ENCODE measurements around the gene PDLIM5.
A peak's percentile ranks its signal among the peaks of the same experiment; 100 is the strongest.

PDLIM5 gene

GRCh38 chr4:94428884-94429283 lies 22.9 kb upstream of the PDLIM5 start:
- DNase-seq, result no peak

GRCh38 chr4:94430406-94430805 lies 21.3 kb upstream of the PDLIM5 start:
- DNase-seq, result no peak

GRCh38 chr4:94431388-94431787 lies 20.4 kb upstream of the PDLIM5 start:
- no peak for DNase-seq

GRCh38 chr4:94434505-94434904 lies 17.2 kb upstream of the PDLIM5 start:
- DNase-seq, result no peak

GRCh38 chr4:94435874-94436273 lies 15.9 kb upstream of the PDLIM5 start:
- no peak for DNase-seq

GRCh38 chr4:94436512-94436911 lies 15.2 kb upstream of the PDLIM5 start:
- DNase-seq, result no peak

- DNase-seq, result no peak
Measured at GRCh38 chr4:94439606-94440005, 12.1 kb upstream of the PDLIM5 start.

- no peak for DNase-seq
Measured at GRCh38 chr4:94441838-94442237, 9.9 kb upstream of the PDLIM5 start.

GRCh38 chr4:94442251-94442650 lies 9.5 kb upstream of the PDLIM5 start:
- no peak for DNase-seq

GRCh38 chr4:94446386-94446785 lies 5.4 kb upstream of the PDLIM5 start:
- DNase-seq, result no peak

- no peak for DNase-seq
Measured at GRCh38 chr4:94447754-94448411, 3.9 kb upstream of the PDLIM5 start.

- DNase-seq, result no peak
Measured at GRCh38 chr4:94448815-94449375, 2.8 kb upstream of the PDLIM5 start.

GRCh38 chr4:94451051-94451694 lies 569 bp upstream of the PDLIM5 start:
- no peak for DNase-seq

- peak; percentile 61 to 71 for DNase-seq
Measured at GRCh38 chr4:94452476-94453371, 982 bp downstream of the PDLIM5 start.

GRCh38 chr4:94453391-94453963 lies 1.7 kb downstream of the PDLIM5 start:
- DNase-seq, result peak; percentile 27 to 49

- DNase-seq, result no peak
Measured at GRCh38 chr4:94454405-94454804, 2.7 kb downstream of the PDLIM5 start.

GRCh38 chr4:94455081-94455480 lies 3.3 kb downstream of the PDLIM5 start:
- peak; percentile 18 to 29 for DNase-seq

- DNase-seq, result no peak
Measured at GRCh38 chr4:94457692-94458106, 6.0 kb downstream of the PDLIM5 start.

GRCh38 chr4:94458682-94459081 lies 6.9 kb downstream of the PDLIM5 start:
- no peak for DNase-seq

- DNase-seq, result peak in 1 of 2 donors; percentile 28
Measured at GRCh38 chr4:94459462-94460161, 7.9 kb downstream of the PDLIM5 start.

- no peak for DNase-seq
Measured at GRCh38 chr4:94461506-94461905, 9.8 kb downstream of the PDLIM5 start.

- DNase-seq, result no peak
Measured at GRCh38 chr4:94462572-94462971, 10.8 kb downstream of the PDLIM5 start.
